Measurements from ENCODE around the gene ASTN2. TPM values are rescaled to one million over a fixed set of nuclear protein-coding genes. Genes with fewer than 3 reads are reported as not detected.

Gene ASTN2
- total and polyA plus RNA-seq, 9 of the 15 experiments (the other 6 are each of a cell fraction or from before 2014, with no cell fraction given), result 0.56 to 3.5 (median 1.9) TPM

GRCh38 chr9:116694785-116695291 lies 720.0 kb downstream of the ASTN2 start (continued):
- TF ChIP-seq, protein P1, sequence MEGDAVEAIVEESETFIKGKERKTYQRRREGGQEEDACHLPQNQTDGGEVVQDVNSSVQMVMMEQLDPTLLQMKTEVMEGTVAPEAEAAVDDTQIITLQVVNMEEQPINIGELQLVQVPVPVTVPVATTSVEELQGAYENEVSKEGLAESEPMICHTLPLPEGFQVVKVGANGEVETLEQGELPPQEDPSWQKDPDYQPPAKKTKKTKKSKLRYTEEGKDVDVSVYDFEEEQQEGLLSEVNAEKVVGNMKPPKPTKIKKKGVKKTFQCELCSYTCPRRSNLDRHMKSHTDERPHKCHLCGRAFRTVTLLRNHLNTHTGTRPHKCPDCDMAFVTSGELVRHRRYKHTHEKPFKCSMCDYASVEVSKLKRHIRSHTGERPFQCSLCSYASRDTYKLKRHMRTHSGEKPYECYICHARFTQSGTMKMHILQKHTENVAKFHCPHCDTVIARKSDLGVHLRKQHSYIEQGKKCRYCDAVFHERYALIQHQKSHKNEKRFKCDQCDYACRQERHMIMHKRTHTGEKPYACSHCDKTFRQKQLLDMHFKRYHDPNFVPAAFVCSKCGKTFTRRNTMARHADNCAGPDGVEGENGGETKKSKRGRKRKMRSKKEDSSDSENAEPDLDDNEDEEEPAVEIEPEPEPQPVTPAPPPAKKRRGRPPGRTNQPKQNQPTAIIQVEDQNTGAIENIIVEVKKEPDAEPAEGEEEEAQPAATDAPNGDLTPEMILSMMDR (IDR thresholded peaks at IDR 0.05 in 2 of 3, conservative IDR thresholded peaks at IDR 0.05 in 1 of 3; ENCODE audit: insufficient read depth in 2 of 3, low read depth in 1 of 3, low read length in 3 of 3), result no peak
- TF ChIP-seq ARID3B (CRISPR knock-in tag; IDR thresholded peaks at IDR 0.05; ENCODE audit: borderline replicate concordance), result no peak
- TF ChIP-seq, protein P2, sequence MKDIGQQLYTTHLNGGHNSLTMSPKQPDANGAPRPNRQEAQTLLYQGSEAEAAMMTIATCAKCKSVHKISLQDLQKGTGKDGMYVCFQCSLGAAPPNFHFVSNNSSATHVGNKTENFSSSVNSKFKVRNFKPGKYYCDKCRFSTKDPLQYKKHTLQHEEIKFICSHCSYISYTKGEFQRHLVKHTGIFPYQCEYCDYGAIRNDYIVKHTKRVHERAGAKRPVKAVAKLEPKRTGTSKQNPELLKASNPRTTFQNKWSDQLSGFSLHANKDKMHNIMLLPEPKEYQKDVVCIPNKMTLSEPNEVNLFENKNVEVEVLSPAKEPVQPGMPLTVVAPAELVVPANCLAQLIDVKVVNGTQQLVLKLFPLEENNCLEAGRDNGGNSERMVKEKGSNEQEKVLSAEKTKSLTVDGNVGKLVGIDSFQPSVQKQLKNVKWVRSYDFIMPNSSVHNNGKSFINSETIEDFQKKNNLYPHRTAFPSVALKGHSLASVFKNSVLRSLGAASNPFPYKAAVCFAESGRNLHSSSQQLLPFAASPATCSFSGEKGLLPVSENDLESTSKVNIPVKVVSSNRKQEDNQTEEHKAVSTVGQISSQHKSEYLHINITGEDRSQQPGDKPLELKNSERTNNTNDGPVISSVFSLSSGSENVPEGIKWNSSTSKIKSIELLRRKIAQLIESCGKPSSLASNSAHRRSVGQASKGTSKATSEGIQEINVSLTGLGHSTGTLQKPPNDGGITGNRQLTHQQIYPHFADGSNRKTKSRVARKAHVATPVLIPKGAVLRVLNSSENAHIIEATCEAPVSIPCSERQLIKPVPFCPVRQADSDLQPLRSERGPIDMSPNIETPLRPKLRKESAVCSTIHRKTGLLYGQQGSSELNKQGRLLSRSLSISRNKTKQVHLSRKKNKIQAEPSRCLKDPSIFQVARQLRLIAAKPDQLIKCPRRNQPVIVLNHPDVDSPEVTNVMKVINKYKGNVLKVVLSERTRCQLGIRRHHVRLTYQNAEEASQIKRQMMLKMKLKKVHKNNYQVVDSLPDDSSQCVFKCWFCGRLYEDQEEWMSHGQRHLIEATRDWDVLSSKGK (CRISPR knock-in tag; IDR thresholded peaks at IDR 0.05), result no peak
- no peak for TF ChIP-seq ZNF77 (CRISPR knock-in tag; IDR thresholded peaks at IDR 0.05)
- no peak for TF ChIP-seq ZNF589 (CRISPR knock-in tag; IDR thresholded peaks at IDR 0.05; ENCODE audit: low read depth)
- TF ChIP-seq PHF8 (IDR thresholded peaks at IDR 0.05; ENCODE audit: borderline replicate concordance, low read length), result no peak
- no peak for TF ChIP-seq CHD1 (IDR thresholded peaks at IDR 0.05; ENCODE audit: low read length)
- TF ChIP-seq EZH2 (IDR thresholded peaks at IDR 0.05; ENCODE audit: borderline replicate concordance, low read depth, low read length), result no peak
- no peak for TF ChIP-seq POLR2AphosphoS5 (IDR thresholded peaks at IDR 0.05; ENCODE audit: control insufficient read depth, insufficient read depth, low read depth, low read length)

Measured in K562 (cell line).